Activated T-cell treated with anti-CD3 and anti-CD28 coated beads for 48 hours (primary cell): Measurements from ENCODE around the gene RIMBP2.

ENCODE experiments used
- DNase-seq: peaks from one replicate; pipeline ENCODE4 v3.0.0-alpha.2; 2020; ENCODE audit warnings: low read depth

RIMBP2 gene

DNA sequence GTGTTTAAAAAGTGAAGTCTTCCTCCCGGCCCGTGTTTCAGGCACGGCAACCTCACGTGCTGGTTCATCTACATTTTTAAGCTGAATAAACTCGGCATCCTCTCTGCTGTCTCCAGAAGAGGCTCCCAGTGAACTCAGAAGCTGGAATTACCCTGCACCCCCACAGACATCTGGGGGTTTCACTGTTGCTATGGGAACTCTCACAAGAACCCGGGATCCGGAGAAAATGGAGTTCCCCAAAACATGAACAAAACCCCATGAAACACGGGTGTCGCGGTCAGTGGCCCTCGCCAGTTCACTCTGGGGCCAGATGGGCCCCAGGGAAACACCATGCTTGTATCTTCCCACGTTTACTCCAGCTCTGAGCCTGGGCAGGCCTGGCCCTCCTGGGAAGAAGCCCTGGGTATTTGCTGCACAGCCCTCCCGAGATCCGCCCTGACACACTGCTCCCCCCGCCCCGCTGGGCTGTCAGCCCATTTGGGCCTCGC lies 234.7 kb downstream of the RIMBP2 start:
- no peak for DNase-seq

DNA sequence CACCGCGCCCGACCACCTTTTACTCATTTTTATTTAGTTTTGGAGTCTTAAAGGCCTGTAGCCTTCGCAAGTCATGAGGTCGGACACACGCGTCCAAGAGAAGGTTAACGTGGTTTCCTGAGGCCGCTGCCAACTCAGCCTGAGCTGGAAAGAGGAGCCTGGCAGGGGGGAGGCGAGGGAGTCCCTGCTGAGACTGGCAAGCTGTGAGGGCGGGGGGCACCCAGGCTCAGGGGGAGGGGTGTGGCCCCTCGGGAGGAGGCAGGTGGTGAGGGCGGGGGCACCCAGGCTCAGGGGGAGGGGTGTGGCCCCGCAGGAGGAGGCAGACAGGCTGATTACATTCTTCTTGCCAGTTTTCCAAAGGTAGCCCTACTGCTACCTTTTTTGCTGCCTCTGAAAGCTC lies 235.2 kb downstream of the RIMBP2 start:
- DNase-seq = no peak

DNA sequence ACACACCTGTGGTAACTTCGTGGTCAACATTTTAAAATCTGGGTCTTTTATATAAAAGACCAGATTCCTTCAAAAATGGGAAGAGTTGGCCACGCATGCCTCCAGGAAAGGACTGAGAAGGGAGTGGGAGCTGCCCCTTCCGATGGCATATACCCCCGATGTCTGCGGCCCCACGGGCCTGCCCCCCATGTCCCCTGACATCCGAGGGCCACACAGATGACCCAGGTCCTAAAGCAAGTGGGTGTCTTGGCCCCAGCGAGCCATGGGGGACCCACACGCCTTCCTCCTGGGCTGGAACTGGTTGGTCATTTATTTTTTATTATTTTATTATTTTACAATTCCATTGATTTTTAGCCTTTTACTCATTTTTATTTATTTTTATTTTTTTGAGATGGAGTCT lies 235.9 kb downstream of the RIMBP2 start:
- DNase-seq = no peak

DNA sequence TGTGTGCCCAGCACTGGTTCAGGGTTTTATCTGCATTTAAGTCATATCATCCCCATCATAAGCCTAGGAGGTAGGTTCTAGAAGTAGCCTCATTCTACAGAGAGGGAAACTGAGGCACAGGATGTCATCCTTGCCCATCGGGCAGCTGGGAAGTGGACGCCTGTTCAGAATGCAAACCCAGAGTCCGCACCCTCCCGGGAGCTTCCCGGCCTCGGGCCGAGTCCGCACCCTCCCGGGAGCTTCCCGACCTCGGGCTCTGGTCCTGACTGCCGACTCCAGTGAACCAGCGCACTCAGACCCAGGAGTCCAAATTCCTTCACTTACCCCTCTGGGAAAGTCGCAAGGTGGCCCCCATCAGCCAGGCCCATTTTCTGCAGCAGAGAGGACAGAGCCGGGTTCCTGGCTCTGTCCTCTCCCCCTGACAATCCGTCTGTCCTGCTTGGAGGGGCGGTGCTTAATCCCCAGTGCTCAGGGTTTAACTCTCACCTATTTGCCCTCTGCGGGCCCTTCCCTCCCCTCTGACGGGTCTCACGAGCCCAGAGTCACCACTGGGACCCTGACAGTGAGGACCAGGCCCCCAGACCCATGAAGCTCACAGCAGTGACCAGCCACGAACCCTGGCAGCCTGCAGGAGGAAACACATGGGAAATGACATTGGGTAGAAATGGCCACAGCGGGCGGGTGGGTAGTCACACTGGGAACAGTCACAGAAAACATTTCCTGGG lies 236.5 kb downstream of the RIMBP2 start:
- DNase-seq = no peak

DNA sequence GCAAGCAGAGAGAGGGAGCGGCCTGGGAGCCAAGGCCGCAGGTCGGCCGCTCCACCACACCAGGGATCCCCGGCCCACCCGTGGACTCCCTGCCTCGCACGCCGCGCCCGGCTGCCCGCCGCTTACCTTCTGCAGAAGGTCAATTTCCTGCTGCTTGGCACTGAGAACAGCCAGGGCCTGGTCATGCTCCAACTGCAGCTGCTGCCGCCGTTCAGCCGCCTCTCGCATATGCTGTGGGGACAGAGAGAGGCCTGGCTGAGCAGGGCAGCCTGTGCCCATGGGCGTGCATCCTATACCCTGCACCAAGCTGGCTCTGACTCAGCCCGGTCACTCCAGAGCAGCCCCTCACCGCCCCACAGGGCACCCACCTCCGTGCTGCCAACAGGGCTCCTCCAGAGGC lies 237.3 kb downstream of the RIMBP2 start:
- DNase-seq = no peak

DNA sequence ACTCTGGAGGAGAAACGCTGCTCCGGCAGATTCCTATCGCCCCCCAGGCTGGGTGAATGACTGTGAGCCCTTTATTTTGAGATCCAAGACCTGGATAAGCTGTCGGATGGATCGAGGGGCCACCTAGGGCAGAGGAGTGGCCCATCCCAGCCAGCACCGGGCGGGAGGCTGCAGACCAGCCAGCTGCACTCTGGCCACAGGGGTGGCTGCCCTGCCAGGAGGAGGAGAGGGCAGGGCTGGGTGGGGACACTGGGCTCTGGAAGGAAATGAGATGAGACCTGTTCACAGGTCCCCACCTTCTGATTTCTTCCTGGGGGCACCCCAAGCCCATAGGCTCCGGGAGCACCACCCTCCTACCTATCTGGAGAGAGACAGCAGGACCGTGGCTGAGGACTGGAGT lies 238.4 kb downstream of the RIMBP2 start:
- DNase-seq = no peak

DNA sequence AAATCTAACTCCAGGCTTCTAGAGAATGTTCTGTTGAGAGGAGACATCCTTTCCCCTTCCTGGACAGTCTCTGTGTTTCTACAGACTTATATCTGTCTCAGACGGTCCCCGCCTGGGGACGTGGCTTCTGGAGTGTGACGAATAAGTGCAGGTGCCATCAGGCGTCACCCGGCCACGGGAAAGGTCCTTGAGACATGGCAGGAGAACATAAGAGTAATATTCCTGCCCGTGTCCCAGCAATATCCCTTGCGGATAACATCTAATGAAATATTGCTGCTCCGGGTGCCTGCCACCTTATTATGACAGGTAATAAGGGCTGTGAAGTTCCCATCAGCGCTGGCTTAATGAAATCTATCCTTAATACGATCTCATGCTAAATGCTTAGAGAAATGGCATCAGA lies 238.8 kb downstream of the RIMBP2 start:
- DNase-seq = no peak

DNA sequence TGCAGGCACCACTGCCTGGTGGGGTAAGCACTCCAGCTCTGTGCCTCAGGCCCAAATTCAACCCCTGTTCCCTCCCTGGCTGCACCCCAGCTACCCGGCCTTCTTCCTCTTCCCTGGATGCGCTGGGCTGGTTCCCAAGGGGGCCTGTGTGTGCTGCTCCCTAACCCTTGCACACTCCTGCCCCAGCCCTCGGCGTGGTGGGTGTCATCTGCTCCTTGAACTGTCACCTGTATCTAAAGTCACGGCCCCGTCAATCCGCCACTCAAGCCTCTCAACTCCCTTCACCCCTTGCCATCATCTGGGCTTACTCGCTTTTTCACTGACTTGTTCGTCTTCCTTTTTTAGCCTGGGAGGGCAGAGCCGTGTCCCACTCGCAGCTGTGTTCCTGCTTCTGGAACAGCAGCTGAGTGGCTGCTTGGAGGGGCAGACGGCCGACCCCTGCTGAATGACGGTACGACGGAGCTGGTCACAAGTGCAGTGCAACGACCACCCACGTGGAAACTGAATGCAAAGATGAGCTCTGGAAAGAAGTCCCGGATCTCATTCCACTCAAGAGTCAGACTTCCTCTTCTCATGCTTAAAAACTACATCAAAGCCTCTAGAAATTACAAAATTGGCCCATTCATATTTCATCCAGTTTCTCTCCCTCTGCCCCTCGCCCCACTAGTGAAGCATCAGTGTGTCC lies 239.5 kb downstream of the RIMBP2 start:
- no peak for DNase-seq

DNA sequence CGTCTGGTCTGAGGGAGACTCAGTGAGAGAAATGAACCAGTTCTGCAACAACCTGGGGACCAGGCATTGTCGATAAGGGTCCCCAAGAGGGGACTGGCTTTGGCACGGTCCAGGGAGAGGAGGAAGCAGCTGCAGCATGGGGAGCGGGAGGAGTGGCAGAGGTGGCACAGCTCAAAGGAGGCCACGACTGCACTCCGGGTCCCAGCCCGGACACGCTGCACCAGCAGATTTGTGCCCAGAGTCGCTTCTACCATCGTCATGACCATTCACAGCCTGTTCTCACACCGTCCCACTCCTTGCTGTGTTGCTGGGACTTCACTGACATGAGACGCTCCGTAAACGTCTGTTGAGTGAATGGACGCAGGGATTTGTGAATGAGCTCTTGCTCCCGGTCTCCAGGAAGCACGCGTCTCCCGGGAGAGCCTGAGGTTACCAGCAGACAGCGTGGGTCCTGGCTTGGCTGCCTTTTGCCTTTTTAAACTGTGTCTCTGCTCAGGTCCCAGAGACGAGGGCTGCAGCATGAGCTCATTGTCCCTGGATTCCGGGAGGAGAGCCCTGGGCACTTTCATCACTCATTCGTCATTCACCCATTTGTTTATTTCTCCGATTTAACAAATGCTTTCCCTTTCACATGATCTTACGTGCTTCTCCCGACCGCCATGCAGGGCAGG lies 241.4 kb downstream of the RIMBP2 start:
- no peak for DNase-seq

DNA sequence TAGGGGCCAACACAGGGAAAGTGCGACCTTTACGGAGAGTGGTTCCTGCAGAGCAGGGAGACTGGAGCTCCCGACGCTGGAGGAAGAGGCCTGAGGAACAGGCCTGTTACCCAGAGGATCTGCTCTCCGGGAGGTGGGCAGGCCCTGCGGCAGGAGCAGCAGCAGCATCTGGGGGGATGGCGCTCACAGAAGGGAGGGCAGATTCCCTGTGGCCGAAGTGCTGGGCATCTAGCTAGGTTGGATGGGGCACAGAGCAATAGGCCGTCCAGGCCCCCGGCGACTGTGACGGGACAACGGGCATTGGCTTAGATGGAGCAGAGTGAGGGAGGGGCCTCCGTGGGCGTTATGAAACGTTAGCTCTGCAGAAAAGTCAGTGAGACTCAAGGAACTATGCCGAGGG lies 242.8 kb downstream of the RIMBP2 start:
- DNase-seq = no peak

DNA sequence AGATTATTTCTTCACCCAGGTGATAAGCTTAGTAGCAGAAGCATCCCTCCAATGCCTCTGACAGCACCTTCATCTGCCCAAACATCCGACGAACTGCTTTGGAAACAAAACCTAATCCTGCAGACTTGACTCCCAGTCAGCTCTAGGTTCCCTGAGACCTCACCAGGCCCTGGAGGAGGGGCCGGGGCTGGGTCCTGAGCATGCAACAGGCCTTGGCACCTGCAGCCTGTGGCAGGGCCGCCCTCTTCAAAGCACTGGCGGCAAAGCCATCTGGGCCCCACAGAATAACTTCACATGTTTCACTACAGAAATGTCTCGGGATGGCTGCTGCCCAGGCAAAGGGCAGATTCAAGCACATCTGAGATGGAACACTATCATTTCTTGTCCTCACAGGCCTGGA lies 245.1 kb downstream of the RIMBP2 start:
- no peak for DNase-seq

DNA sequence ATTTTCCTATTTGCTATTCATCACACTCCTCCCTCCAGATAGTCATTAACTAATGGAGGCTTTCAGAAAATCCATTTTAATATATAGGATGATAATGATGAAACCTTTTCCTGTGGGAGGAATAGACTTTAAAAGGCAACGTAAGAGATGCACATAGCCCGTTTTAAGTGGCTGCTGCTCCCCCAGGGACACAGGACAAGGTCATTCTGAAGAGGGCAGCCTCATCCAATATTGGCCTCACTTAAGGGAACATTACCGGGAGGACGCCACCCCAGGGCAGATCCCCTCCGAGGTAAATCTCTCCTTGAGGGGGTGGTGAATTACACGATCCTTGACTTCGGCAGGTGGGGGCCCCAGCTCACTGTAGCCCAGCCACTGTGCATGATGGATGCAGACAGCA lies 246.5 kb downstream of the RIMBP2 start:
- no peak for DNase-seq

DNA sequence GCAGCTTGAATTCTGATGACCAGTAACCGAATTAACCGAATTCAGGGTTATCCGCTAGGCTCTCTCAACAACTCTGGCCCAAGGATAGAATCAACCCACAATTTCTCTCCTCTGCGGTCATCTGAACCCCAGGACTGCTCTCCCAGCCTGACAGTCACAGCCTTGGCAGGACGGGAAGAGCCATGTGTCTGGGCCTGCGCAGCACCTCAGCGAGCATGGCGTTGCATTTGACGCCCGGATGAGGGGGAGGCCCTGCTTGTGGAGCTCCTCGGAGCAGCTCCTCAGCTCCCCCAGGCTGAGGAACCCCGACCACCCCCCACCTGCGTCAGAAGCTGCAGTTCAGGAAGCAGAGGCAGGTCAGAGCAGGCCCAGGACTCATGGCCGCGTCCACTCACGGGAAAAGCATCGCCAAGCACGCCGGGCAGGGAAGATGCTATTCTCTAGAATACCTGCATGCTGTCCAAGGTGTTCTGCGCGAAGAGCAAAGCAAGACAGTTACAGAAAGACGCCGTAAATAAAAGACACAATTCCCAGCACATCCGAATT lies 247.3 kb downstream of the RIMBP2 start:
- DNase-seq = no peak

DNA sequence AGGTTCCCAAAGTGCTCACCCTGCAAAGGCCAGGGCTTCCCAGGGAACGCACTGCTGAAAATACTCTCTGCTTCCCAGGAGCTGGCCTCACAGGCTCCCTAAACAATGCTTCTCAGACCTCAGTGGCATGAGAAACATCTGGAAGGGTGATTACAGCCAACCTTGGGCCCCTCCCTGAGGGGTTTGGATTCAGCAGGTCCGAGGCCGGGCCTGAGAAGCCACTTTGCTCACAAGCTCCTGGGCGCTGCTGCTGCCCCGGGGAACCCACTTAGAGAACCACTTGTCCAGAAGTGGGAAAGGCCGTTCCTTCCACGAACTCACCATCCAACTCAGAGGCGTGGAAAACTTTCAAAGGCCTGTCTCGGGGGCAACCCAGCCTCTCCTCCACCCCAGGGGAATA lies 247.9 kb downstream of the RIMBP2 start:
- DNase-seq = no peak

DNA sequence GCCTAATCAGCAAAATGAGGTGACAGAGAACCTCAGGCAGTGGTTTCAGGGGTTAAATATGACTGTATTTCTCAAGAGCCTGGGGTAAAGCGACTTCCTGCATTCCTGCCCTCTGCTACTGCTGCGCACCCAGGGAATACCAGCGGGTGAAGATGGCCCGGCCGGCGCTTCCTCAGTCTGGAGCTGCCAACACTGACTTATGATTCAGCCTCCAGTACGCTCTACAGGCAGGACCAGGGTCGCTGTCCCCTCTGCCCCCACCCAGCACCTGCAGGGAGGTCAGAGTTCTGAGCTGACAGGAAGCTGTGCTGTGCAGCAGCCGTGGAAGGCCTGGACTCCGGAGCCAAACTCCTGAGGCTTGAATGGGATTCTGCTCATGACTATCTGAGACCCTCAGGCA lies 250.5 kb downstream of the RIMBP2 start:
- no peak for DNase-seq

DNA sequence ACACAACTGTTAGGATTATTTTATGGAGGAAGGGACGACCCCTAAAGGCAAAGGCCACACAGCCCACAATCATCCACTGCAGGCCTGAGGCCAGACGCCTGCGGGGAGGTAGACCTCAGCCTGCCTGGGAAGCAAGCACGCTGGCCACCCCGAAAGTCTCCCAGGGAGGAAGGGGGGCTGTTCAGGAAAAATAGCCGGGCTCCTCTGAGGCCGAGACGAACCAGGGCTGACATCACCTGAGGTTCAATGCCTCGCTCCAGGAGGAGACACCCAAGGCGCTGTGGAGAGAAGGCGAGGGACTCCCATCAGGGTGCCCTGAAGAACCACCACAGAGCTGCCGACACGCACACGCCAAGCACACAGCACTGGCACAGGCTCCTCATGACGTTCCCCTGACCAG lies 251.1 kb downstream of the RIMBP2 start:
- DNase-seq = no peak

DNA sequence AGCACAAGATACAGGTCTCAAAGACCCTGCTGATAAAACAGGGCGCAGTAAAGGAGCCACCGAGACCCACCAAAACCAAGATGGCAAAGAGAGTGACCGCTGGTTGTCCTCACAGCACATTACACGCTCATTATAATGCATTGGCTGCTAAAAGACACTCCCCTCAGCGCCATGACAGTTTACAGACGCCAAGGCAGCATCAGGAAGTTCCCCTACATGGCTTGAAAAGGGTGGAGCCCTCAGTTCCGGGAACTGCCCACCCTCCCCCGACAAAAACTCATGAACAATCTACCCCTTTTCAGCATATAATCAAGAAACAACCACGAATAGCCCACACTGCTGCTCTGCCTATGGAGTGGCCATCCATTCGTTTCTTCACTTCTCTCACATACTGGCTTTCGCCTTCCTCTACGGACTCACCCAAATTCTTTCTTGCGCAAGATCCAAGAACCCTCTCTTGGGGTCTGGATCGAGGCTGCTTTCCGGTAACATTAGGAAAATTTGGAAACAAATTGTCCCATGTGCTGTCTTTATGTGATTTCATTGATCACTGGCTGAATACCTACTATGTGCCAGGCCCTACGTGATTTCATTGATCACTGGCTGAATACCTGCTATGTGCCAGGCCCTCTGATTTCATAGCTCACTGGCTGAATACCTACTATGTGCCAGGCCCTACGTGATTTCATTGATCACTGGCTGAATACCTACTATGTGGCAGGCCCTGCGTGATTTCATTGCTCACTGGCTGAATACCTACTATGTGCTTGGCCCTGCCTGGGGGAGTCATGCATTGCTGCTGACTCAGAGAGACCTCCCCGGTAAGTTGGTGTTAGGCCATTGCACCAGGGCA lies 252.1 kb downstream of the RIMBP2 start:
- no peak for DNase-seq

DNA sequence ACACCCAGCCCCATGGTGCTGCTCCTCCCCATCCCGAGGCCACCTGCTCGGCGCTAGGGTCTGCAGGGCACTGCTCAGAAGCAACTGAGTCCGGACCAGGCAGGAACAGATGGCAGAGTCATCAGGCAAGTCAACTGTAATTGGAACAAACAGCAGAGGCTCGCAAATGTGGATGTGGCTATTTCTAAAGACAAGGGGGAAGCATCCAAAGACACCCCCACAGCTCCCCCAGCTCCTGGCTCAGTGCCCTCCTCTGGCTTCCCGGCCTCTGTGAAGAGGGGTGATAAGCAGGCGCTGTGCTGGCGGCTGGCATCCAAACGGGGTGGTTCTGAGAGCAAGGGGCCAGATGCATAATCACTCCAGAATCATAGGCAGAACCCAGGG lies 252.8 kb downstream of the RIMBP2 start:
- DNase-seq = no peak

DNA sequence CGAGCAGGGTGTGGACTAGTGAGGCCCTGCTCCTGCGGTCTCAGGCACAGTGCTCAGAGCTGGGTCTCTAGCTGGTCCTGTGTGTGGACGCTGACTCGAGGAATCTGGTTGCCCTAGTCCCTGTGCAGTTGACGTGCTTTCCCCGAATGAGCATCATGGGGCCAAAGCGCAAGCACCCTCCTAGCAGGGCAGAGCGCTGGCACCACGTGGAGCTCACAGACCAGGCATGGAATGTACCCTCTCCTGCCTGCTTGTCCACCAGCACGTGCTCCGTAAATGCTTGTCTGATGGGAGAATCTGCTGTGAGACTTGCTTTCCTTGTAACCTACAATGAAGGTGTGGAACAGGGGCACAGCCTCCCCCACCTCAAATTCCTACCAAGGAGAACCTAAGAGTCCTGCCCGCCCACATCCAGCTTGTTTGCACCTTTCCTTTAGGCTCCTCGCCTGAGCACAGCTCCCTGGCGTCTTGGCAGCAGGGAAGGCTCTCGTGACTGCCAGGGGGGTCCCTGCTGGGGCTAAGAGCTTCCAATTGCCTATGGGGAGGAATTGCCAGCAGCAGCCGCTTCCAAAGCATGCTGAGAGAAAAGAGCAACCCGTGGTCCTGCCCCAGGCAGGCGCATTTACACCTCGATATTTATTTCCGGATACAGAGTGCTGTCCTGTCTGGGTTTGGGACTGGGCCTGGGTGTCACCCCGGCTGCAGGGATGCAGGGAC lies 253.4 kb downstream of the RIMBP2 start:
- no peak for DNase-seq

DNA sequence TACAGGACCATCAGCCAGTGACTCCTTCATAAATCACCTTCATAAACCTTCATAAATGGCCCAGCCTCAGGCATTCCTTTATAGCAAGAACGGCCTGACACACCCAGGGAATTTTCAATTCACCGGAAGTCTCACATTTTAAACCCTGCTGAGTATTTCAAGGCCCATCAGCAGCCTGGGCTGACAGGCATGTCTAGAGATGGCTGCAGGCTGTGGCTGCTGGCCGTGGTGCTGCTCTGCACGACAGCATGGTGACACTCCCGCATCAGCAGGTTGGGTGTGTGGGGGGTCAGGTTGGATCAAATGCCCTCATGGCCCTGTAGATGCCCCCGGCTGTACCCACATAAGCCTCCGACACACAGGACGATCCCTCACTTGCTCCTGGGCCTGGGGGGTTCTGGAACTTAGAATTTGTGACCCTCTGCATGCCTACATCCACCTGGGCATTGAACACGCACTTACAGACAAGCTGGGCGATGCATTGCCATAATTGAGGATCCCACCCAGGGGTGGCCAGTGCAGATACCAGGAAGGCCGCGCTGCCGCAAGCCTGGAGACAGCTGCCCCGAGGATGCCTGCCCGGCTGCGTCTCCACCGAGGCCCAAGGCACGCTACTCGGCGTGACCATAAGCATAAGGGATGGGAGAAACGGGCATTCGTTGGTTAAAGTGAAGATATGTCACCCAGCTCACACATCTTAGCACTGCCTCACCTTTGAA lies 254.1 kb downstream of the RIMBP2 start:
- no peak for DNase-seq

DNA sequence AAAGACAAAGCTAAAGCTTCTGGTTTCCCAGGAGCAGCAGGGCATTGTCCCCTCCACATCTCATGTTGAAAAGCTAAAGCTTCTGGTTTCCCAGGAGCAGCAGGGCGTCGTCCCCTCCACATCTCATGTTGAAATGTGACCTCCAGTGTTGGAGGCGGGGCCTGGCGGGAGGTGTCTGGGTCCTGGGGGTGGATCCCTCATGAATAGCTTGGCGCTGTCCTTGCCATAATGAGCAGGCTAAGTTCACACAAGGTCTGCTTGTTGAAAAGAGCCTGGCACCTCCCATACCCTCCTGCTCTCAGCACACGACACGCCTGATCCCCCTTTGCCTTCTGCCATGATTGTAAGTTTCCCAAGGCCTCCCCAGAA lies 254.7 kb downstream of the RIMBP2 start:
- no peak for DNase-seq
